Hepatocyte (in vitro differentiated cells): ENCODE results near the gene MGMT. TPM values are rescaled to one million over a fixed set of nuclear protein-coding genes. Genes with fewer than 3 reads are reported as not detected.

Experiments
- DNase-seq: peaks from one replicate; pipeline ENCODE4 v3.0.0-alpha.2; 2016; ENCODE audit warnings: low spot score
- H2AFZ ChIP-seq: fragments of 200-600 bp; sonication (generic); 2 replicates; pipeline ENCODE4 v1.6.0; 2016; ENCODE audit warnings: antibody characterized with exemption, mild to moderate bottlenecking
- H3K27ac ChIP-seq: fragments of 200-600 bp; sonication (generic); 2 replicates; pipeline ENCODE4 v1.5.1; 2016; ENCODE audit warnings: mild to moderate bottlenecking
- H3K27me3 ChIP-seq: fragments of 200-600 bp; sonication (generic); 2 replicates; pipeline ENCODE4 v1.6.1; 2016
- H3K36me3 ChIP-seq: fragments of 200-600 bp; sonication (generic); replicated peaks from 2 replicates; pipeline ENCODE4 v1.5.1; 2016; ENCODE audit warnings: low read depth; ENCODE audit not compliant: insufficient read depth
- H3K4me1 ChIP-seq: fragments of 200-600 bp; sonication (generic); 2 replicates; pipeline ENCODE4 v1.5.1; 2016; ENCODE audit warnings: mild to moderate bottlenecking, moderate library complexity; ENCODE audit not compliant: insufficient read depth
- H3K4me2 ChIP-seq: fragments of 200-600 bp; sonication (generic); 2 replicates; pipeline ENCODE4 v1.6.0; 2016
- H3K4me3 ChIP-seq: fragments of 200-600 bp; sonication (generic); 2 replicates; pipeline ENCODE4 v1.5.1; 2016; ENCODE audit warnings: mild to moderate bottlenecking
- H3K79me2 ChIP-seq: fragments of 200-600 bp; sonication (generic); 2 replicates; pipeline ENCODE4 v1.6.0; 2017; ENCODE audit warnings: mild to moderate bottlenecking
- H3K9me2 ChIP-seq: fragments of 200-600 bp; sonication (generic); replicated peaks from 2 replicates; pipeline ENCODE4 v1.6.0; 2017; ENCODE audit warnings: mild to moderate bottlenecking; ENCODE audit not compliant: insufficient read depth
- H3K9me3 ChIP-seq: fragments of 200-600 bp; sonication (generic); 2 replicates; pipeline ENCODE4 v1.5.1; 2016; ENCODE audit warnings: low read depth, mild to moderate bottlenecking
- H4K20me1 ChIP-seq: fragments of 200-600 bp; sonication (generic); 2 replicates; pipeline ENCODE4 v1.6.0; 2016; ENCODE audit warnings: mild to moderate bottlenecking; ENCODE audit not compliant: insufficient read depth, poor library complexity, severe bottlenecking
- CTCF ChIP-seq: fragments of 200-600 bp; sonication (generic); IDR thresholded peaks from 2 replicates; pipeline ENCODE4 v1.5.1; 2016; ENCODE audit warnings: antibody characterized with exemption, mild to moderate bottlenecking; ENCODE audit not compliant: poor library complexity
- EZH2 ChIP-seq: fragments of 200-600 bp; sonication (generic); IDR thresholded peaks from 2 replicates; pipeline ENCODE4 v1.6.1; 2016; ENCODE audit warnings: antibody characterized with exemption, mild to moderate bottlenecking, borderline replicate concordance
- EZH2phosphoT487 ChIP-seq: fragments of 200-600 bp; sonication (generic); IDR thresholded peaks from one replicate; pipeline ENCODE4 v1.6.1; 2018; ENCODE audit warnings: antibody characterized with exemption, mild to moderate bottlenecking, low read depth, moderate library complexity; ENCODE audit not compliant: unreplicated experiment, severe bottlenecking
- WGBS: methylation state at CpG from one replicate; pipeline ENCODE4 v1.1.6; 2016; ENCODE audit warnings: low lambda C conversion rate; ENCODE audit errors: missing lambda C conversion rate; 5-methylcytosine and 5-hydroxymethylcytosine counted together
- polyA plus RNA-seq: library from polyadenylated mRNA; unstranded; fragments of >200 nt; fragmentation: Nextera tagmentation; extraction: Ambion mirVana; gene quantifications from 2 replicates; pipeline ENCODE4 v1.2.1, GENCODE V29; 2016
- total RNA-seq: library from RNA; depleted of rRNA; stranded (reverse); fragments of >200 nt; gene quantifications from 2 replicates; pipeline ENCODE4 v1.2.3, GENCODE V29; 2014

MGMT gene
- total and polyA plus RNA-seq, 2 experiments from 2014 or later = 41.5 to 41.9 TPM

GRCh38 chr10:129631006-129631405 is 164.0 kb downstream of the MGMT start:
- Histone ChIP-seq H3K4me2 (no peak overlapping the region), H3K27me3 (no peaks in the 10 kb centered on the region)
- WGBS = 72% methylated on average over 6 of the region's 6 CpGs

GRCh38 chr10:129631870-129632623 is 165.0 kb downstream of the MGMT start:
- no peak for TF ChIP-seq CTCF
- no peak for TF ChIP-seq EZH2phosphoT487
- no peak for TF ChIP-seq EZH2
- Histone ChIP-seq H3K9me3 (no peaks in the 10 kb centered on the region), H3K9me2 (no peaks in the 10 kb centered on the region), H4K20me1 (no peaks in the 10 kb centered on the region), H3K4me3 (no peak overlapping the region), H3K4me1 (no peaks in the 10 kb centered on the region), H3K79me2 (no peaks in the 10 kb centered on the region), H3K27ac (no peak overlapping the region), H2AFZ (no peak overlapping the region), H3K36me3 (no peaks in the 10 kb centered on the region), H3K27me3 (no peaks in the 10 kb centered on the region), H3K4me2 (no peak overlapping the region)
- DNase-seq = no peak
- WGBS = 92% methylated on average over 17 of the region's 17 CpGs

More at GRCh38 chr10:129631006-129631405, 164.0 kb downstream of the MGMT start:
- no peaks in the 10 kb centered on the region for H3K79me2 ChIP-seq
- DNase-seq = no peak
- H3K4me3 ChIP-seq = no peak overlapping the region
- no peak overlapping the region for H3K27ac ChIP-seq
- no peak overlapping the region for H2AFZ ChIP-seq
- H3K4me1 ChIP-seq = no peaks in the 10 kb centered on the region
- no peak for TF ChIP-seq EZH2
- no peak for TF ChIP-seq EZH2phosphoT487
- no peak for TF ChIP-seq CTCF
- H4K20me1 ChIP-seq = no peaks in the 10 kb centered on the region
- no peaks in the 10 kb centered on the region for H3K9me3 ChIP-seq
- no peaks in the 10 kb centered on the region for H3K36me3 ChIP-seq
- no peaks in the 10 kb centered on the region for H3K9me2 ChIP-seq

GRCh38 chr10:129637010-129637409 is 170.0 kb downstream of the MGMT start:
- TF ChIP-seq EZH2 (no peak), CTCF (no peak), EZH2phosphoT487 (no peak)
- 83% methylated on average over 3 of the region's 3 CpGs for WGBS
- H2AFZ ChIP-seq = no peak overlapping the region
- no peak overlapping the region for H3K4me2 ChIP-seq
- DNase-seq = no peak
- no peaks in the 10 kb centered on the region for H3K79me2 ChIP-seq
- no peaks in the 10 kb centered on the region for H3K9me3 ChIP-seq
- H3K27ac ChIP-seq = no peak overlapping the region
- no peaks in the 10 kb centered on the region for H4K20me1 ChIP-seq
- H3K4me1 ChIP-seq = no peaks in the 10 kb centered on the region
- no peaks in the 10 kb centered on the region for H3K9me2 ChIP-seq
- H3K27me3 ChIP-seq = no peaks in the 10 kb centered on the region
- H3K36me3 ChIP-seq = no peaks in the 10 kb centered on the region
- no peak overlapping the region for H3K4me3 ChIP-seq
